HepG2 (cell line): ENCODE data around the gene KLHL7. TPM values are rescaled to one million over a fixed set of nuclear protein-coding genes. Genes with fewer than 3 reads are reported as not detected.

Experiments
- ARID4A ChIP-seq: sonication (generic); formaldehyde crosslinking; IDR thresholded peaks from 2 replicates; pipeline ENCODE4 v1.5.0; 2020; ENCODE audit warnings: mild to moderate bottlenecking, missing genetic modification reagents, borderline replicate concordance
- EZH2 ChIP-seq: conservative IDR thresholded peaks from 2 replicates; pipeline ENCODE4 v1.6.1; 2012; ENCODE audit warnings: mild to moderate bottlenecking, low read depth, low read length, moderate library complexity
- MAFG ChIP-seq: sonication (generic); formaldehyde crosslinking; IDR thresholded peaks from 2 replicates; pipeline ENCODE4 v1.5.1; 2020; ENCODE audit warnings: mild to moderate bottlenecking, missing genetic modification reagents
- MTA1 ChIP-seq: sonication (generic); formaldehyde crosslinking; IDR thresholded peaks from 2 replicates; pipeline ENCODE4 v1.4.0; 2020; ENCODE audit warnings: missing genetic modification reagents, mild to moderate bottlenecking, borderline replicate concordance
- NR0B2 ChIP-seq: sonication (generic); formaldehyde crosslinking; IDR thresholded peaks from 2 replicates; pipeline ENCODE4 v1.4.0; 2020; ENCODE audit warnings: mild to moderate bottlenecking, missing genetic modification reagents
- PBX2 ChIP-seq: IDR thresholded peaks from 2 replicates; pipeline ENCODE4 v1.6.1; 2016; ENCODE audit warnings: control low read depth
- SNRNP70 ChIP-seq: fragments of 200-400 bp; formaldehyde crosslinking; IDR thresholded peaks from 2 replicates; pipeline ENCODE4 v1.6.1; 2017; ENCODE audit warnings: mild to moderate bottlenecking, low read depth, low read length, moderate library complexity
- TERF1 ChIP-seq: sonication (generic); formaldehyde crosslinking; IDR thresholded peaks from 2 replicates; pipeline ENCODE4 v1.8.0; 2022; ENCODE audit warnings: mild to moderate bottlenecking, missing genetic modification reagents, moderate library complexity
- THAP8 ChIP-seq: sonication (generic); formaldehyde crosslinking; IDR thresholded peaks from 2 replicates; pipeline ENCODE4 v1.5.1; 2020; ENCODE audit warnings: missing genetic modification reagents, mild to moderate bottlenecking, borderline replicate concordance
- ZBTB44 ChIP-seq: sonication (generic); formaldehyde crosslinking; IDR thresholded peaks from 2 replicates; pipeline ENCODE4 v1.4.0; 2020; ENCODE audit warnings: missing genetic modification reagents
- ZFAT ChIP-seq: sonication (generic); formaldehyde crosslinking; conservative IDR thresholded peaks from 2 replicates; pipeline ENCODE4 v1.8.1; 2023; ENCODE audit warnings: missing genetic modification reagents, inconsistent platforms
- ZNF256 ChIP-seq: sonication (generic); formaldehyde crosslinking; conservative IDR thresholded peaks from 2 replicates; pipeline ENCODE4 v1.4.0; 2020; ENCODE audit warnings: missing genetic modification reagents
- ZNF33A ChIP-seq: sonication (generic); formaldehyde crosslinking; IDR thresholded peaks from 2 replicates; pipeline ENCODE4 v1.5.1; 2020; ENCODE audit warnings: missing genetic modification reagents, mild to moderate bottlenecking, moderate library complexity, borderline replicate concordance
- ZNF687 ChIP-seq: sonication (generic); formaldehyde crosslinking; IDR thresholded peaks from 2 replicates; pipeline ENCODE4 v1.5.1; 2020; ENCODE audit warnings: mild to moderate bottlenecking, missing genetic modification reagents, moderate library complexity
- ZNF850 ChIP-seq: sonication (generic); formaldehyde crosslinking; conservative IDR thresholded peaks from 2 replicates; pipeline ENCODE4 v1.9.0; 2021; ENCODE audit warnings: mild to moderate bottlenecking, missing genetic modification reagents
- polyA plus RNA-seq, 8 experiments: library from polyadenylated mRNA; depleted of rRNA in 3 of 8; stranded (reverse) in 7 of 8; unstranded in 1 of 8; fragments of >200 nt; fragmentation: Illumina TruSeq in 4 of 8; extraction: Trizol in 4 of 8; gene quantifications; 2 replicates each; pipeline versions ENCODE4 v1.2.1 to v1.2.3, GENCODE V29; 2011 to 2016; ENCODE audit warnings: low read depth in 4 of 8, missing spikeins in 1 of 8, mixed read lengths in 1 of 8; ENCODE audit not compliant: insufficient read depth in 1 of 8
- total RNA-seq, 5 experiments: library from RNA; depleted of rRNA; stranded (reverse); fragments of >200 nt; fragmentation: Illumina TruSeq; extraction: Trizol; gene quantifications; 2 replicates each; pipeline ENCODE4 v1.2.3, GENCODE V29; 2016; ENCODE audit warnings: low read depth in 1 of 5

The KLHL7 gene
- total and polyA plus RNA-seq, 2 of the 13 experiments (the other 11 are each of a cell fraction or from before 2014, with no cell fraction given), result 16.2 to 34.4 TPM

GRCh38 chr7:23105644-23106056 is at the start of gene KLHL7 (continued):
- TF ChIP-seq ZNF33A (CRISPR knock-in tag), result no peak; the same call in 1 of the 2 replicates
- no peak for TF ChIP-seq ZFAT (CRISPR knock-in tag)
- no peak for TF ChIP-seq MAFG (CRISPR knock-in tag)
- peak; percentile 89 for TF ChIP-seq ZNF687 (CRISPR knock-in tag)
- TF ChIP-seq ARID4A, result peak; percentile 95
- no peak for TF ChIP-seq ZNF256 (CRISPR knock-in tag)
- TF ChIP-seq TERF1, result no peak
- no peak; the same call in 1 of the 2 replicates for TF ChIP-seq NR0B2 (CRISPR knock-in tag)
- no peak for TF ChIP-seq ZNF850 (CRISPR knock-in tag)
- TF ChIP-seq EZH2, result no peak
- TF ChIP-seq MTA1 (CRISPR knock-in tag), result peak; percentile 58; the same call in 1 of the 2 replicates
- no peak for TF ChIP-seq ZBTB44 (CRISPR knock-in tag)
- TF ChIP-seq THAP8 (CRISPR knock-in tag), result no peak
- TF ChIP-seq SNRNP70, result no peak
- no peak for TF ChIP-seq PBX2 (CRISPR knock-in tag)
